GM19468 (cell line): ENCODE results near the gene USP3.
A peak's percentile ranks its signal among the peaks of the same experiment; 100 is the strongest.

Experiments used
- ATAC-seq: cut with Tn5 transposase; IDR thresholded peaks from one replicate; pipeline ENCODE4 v1.9.1; 2021; ENCODE audit warnings: mild to moderate bottlenecking, moderate library complexity, moderate number of reproducible peaks; ENCODE audit not compliant: unreplicated experiment; ENCODE audit errors: extremely low read depth

Gene USP3

DNA sequence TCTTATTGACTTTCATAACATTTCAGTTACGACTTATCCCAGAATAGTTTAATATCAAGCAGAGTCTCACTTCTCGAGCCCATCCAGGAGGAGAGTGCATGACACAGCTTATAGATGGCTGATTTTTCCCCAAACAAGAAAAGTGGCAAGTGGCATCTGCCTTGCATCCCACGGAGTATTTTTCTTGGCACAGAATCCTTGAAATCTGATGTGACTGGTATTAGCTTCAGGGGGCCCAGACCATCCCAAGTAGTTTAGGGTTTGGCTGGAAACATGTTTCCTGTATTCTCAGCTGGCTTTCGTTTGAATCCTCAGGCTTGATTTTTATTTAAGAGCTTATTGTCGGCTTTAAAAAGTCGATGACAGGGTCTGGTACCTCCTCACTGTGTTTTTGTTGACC is 72.0 kb downstream of the USP3 start:
- no peak for ATAC-seq

DNA sequence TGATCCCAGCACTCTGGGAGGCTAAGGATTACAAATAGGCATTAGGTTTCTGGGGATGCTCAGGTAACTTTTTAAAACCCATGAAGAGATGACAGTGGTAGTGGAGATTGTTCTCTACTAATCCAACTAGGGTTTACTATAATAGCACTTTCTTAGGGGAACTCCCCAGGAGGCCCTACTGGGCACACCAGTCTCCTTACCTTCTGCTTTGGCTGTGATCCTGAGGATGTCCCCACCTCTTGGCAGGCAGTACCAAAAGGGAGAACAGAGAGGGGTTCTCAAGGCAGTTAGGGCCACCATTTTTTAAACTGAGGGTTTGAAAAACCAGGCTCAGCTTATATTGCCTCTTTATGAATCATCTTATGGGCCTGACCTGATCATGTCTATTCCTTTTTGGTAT is 77.8 kb downstream of the USP3 start:
- ATAC-seq = no peak

DNA sequence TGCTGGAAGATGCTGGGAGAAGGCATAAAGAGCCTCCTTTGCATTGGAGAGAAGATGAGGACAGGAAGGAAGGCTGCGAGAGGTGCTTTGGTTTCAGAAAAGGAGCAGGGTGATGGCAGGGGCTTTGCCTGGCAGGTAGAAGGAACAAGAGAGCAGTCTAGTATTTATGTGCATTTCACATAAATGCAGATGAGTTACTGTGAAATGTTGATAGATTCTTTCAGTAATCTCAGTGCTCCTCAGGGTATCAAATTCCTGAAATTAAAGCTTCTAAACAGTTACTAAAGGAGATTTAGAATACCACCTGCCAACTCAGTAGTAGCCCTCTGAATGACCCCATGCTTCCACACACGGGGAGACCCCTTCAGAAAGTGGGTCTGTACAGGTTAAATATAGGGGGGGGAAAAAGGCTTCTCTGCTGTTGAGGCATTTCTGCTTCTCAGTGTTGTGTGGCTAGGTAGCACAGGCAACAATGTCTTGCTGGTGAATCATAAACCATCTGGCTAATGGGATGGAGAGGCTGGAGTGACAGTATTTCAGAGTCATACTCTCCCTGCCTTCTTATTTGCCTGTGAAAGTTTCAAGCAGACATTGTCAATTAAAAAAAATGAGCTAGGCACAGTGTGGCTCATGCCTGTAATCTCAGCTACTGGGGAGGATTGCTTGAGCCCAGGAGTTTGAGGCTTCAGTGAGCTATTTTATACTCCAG is 78.5 kb downstream of the USP3 start:
- no peak for ATAC-seq

DNA sequence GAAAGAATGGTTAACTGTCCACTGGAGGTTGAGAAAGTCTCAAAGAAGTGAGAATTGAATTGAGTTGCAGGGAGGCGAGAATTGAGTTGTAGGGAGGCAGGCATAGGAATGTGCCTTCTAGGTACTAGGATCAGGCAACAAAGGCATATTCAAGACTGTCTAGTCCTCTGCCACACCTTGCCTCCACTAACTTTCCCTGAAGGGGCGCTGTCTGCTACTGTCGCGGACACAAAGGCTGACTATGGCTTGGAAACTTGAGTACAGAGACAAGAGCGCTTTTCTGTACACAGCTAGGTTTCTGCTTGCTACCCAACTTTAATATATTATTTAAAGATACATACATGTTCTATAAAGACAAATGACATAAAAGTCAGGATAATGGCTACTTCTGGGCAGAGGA is 82.4 kb downstream of the USP3 start:
- ATAC-seq = no peak

DNA sequence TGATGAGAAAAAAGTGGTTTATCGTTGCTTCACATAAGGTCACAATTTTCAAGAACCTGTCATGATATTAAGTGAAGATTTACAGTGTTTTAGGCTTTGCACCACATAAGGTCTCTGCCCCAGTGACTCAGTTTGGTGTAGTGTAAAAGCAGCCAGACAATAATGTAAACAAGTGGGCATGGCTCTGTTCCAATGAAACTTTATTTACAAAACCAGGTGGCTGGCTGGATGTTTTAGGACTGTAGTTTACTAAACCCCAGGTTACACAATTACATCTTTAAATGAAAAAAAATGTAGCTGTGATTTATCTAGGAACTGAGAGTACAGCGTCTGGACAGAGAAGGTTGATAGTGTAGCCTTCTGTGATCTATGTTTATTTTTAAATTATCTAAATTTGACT is 83.1 kb downstream of the USP3 start:
- no peak for ATAC-seq

DNA sequence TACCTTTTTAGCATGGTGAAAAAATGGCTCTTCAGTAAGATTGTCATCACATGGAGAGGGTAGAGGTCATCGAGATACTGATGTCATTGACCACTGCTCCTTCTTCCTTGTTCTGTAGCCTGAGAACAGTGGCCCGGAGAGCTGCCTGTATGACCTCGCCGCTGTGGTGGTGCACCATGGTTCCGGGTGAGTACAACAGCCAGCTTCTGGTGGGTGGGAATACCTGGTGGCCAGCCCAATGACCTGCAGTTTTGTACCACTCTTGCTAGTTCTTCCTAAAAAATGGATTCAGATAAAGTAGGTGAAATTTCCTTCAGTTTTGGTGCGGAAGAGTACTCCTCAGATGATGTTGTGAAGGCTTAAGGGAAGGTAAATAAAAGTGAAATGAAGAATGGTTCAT is 84.4 kb downstream of the USP3 start:
- no peak for ATAC-seq

DNA sequence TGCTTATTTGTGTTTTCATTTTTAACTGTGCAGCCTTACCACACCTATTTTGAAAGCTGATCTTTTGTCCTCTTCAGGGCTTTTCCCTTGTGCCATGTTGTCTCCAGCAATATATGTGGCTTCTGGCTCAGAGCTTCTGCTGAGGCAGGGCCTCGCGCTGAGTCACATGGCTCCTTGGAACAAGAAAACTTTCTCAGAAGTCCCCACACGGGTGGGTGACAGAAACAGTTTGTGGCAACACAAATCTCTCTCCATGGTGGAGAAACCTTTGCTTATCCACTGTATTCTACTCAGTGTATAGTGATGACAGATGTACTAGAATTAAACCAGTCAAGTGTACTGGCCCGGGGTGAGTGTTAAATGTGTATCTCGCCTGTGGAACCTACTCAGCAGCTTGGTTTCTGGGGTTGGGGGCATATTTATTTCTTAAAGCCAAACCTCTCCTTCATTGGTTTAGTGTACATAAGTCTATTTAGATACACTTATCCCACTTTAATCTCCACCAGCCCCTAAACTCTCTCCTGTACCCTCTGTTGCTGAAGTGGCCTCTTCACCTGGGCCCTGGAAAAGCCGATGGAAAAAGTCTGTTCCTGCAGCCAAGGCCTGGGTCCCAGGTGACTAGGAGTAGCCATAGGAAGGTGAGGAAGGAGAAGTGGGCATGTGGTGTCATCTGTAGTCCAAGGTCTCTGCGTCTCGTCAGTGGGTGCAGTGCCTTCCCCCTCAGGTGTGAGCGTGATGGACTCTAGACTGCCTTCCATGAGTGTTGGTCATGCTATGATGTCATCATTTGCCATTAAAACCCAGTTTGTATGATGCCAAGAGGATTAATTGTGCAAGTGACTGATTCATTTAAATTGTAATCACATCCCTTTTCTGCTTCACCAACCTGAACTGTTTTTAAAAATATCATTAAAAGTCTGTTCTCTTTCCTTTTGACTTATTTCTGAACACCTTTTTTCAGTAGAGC is 89.6 kb downstream of the USP3 start:
- no peak for ATAC-seq

DNA sequence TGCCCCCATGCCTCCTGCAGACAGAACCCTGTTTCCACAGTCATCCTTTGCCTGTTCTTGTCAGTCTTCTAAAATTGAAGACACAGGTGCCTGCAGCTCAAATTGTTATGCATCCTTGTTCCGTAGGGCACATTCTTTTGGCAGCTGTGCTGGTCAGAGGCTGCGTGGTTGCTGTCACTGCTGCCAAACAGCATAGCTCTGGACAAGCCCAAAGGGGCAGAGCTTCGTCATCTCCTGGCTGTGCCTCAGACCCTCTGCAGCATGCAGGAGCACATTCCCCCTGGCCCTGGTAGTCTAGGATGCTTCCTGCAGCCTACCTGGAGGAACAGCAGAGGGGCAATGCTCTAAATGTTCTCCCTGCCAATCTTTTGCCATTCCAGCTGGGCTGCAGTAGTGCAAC is 90.7 kb downstream of the USP3 start:
- ATAC-seq = no peak

DNA sequence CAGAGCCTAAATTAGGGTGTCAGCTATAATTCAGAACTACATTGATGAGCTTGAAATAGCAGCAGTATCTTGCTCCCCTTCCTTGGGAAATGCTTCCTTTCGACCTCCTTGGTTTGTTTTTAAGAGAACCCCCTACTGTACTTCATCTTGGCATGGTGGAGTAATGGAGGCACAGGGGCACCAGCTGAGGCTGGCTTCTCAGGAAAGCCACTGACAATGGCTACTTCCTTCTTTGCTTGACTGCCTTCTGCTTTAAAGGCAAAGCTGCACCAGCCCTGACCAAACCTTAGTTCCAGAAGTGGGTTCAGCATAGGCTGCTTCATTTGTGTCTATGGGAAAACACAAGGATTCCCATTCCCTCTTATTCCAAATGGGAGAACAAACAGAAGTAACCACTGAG is 91.3 kb downstream of the USP3 start:
- no peak for ATAC-seq

DNA sequence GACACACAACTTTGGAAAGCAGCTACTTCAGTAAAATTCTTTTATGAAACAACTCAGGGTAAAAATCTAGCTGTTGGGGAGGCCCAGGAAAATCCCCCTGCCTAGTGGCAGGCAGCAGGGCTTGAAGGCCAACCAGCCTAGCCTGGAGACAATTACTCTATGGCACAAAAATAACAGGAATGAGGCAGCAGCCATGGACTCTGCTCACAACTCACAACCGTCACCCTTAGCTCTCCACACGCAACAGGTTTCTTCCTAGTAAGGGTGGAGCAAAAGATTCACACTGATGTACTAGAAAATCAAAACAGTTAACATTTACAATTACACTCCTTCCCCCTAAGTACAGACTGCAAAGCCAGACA is 92.3 kb downstream of the USP3 start:
- no peak for ATAC-seq

DNA sequence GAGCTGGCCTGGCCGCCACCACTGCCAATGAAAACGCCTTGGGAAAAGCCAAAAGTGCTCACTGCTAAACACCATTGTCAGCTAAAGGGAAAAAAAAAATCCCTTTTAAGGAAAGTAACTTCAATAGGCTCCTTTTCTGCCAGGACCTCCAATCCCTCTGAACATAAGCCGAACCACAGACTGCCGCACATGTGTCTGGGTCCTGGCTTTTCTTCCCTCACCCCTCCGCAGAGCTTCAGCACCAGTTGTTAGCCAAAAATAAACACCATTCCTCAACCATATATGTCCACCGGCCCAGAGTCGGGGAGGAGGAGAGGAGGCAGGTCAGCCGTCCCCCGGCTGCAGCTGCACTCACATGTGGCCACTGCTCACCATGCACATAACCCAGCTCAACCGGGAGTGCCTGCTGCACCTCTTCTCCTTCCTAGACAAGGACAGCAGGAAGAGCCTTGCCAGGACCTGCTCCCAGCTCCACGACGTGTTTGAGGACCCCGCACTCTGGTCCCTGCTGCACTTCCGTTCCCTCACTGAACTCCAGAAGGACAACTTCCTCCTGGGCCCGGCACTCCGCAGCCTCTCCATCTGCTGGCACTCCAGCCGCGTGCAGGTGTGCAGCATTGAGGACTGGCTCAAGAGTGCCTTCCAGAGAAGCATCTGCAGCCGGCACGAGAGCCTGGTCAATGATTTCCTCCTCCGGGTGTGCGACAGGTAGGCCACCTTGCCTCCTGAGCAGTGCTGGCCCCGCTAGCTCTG is 92.8 kb downstream of the USP3 start, which contains the start of gene FBXL22:
FBXL22 (plus strand) TSS at position 350 of the 753 bp plus-strand sequence; CDS start at position 356, 6 bp downstream.
- no peak for ATAC-seq

DNA sequence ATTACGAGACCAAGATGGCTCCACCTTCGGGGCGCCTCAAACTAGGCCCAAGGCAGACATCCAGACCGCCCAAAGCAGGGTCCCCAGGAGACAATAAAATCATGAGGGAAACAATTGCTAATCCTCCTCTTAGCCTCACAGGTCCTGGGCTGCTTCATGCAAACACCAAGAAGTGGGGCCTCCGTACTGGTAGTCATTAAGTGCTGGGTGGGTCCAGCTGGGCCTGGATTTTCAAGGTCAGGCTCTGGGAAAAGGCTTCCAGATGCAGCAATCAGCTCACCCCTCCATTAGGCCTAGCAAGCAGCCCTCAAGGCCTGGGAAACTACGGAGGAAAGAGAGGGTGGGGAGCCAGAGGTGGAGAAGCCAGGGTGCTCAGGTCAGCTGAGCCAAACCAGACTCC is 93.4 kb downstream of the USP3 start:
- ATAC-seq = no peak

DNA sequence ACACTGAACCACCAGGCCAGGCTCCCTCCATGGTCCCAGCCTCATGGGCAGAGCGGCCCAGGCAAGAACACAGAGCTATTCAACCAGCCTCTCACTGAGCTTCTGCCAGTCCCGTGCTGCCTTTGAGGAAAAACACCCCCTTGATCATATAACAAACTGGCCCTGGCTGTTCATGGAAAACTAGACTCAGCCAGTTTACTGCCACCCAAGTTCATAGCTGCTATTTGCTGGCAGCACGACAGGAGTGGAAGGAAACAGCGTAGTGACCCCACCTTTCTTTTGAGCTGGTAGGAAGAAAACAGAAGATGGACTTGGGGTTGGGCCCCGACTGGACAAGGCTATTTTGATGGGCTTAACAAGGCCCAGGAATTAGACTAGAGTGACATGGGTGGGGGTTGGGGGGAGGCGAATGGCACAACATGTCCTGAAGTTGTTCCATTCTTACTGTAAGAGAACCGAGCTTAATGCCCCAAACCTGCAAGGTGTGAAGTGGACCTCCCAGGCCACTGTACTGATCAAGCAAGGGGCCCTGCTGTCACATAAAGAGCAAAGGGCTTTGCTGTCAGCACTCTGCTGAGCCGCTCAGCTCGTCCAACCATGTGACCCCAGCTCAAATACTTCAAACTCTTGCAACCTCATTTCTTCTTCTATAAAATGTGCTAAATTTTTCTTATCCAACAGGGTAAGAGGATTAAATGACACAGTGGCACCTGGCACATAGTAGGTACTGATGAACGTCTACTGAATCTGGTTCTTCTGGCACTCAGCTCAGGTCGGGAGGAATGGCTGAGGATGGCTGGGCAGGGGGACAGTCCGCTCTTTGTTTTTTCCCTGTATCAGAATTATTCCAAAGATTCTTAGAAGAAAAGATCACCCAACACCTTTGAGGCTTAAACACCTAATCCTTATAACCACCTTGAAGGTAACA is 94.3 kb downstream of the USP3 start:
- ATAC-seq = no peak

DNA sequence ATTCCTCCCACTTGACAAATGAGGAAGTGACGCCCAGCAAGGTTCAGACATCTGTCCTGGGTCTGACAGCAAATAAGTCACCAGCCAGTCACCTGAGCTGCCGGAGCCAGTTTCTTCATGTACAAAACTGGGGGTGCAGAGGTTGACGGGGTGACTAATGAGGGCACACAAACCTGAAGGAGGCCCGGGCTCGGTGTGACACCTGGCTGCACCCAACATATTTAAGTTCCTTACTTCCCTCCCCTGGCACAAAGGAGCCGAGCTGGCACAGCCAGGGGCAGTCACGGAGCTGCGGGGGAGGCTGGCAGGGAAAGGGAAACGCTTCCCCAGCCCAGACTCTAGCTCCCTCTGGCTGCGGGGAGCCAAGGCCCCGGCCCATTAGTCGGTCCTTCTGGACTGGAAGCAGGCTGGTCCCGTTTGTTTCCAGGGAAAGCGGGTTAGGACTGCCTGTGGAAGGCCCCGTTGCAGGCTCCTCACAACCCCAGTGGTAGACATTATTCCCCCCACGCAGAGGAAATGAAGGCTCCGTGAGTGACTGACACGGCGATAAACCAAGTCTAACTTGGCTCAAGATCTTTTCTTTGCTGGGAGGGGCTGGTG is 95.1 kb downstream of the USP3 start:
- ATAC-seq = no peak

DNA sequence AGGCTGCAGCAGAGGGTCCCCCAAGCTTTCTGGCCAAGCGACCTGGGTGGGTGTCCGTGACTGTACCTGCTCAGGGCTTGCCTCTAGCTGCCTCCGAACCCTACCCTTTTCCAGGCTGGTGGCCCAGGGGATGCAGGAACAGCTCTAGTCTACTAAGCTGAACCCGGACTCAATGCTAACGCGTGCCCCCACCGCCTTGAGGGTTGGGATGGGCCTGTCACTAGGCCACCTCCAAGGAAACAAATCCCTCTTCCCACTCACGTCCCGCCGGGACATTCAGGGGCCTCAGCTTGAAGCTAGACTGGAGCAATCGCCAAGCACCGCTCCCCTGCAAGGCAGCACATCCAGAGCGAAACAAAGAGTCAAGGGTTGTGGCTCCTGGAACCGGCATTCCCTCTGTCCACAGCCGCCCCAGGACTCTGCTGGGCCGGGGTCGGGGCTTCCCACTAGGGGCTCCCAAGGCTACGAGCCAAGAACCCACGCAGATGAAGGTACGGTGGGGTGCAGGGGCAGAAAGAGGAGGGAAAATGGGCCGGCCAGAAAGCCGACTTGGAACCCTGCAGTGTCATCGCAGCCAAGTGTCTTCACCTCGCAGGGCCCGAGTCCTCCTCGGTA is 95.7 kb downstream of the USP3 start:
- no peak for ATAC-seq

DNA sequence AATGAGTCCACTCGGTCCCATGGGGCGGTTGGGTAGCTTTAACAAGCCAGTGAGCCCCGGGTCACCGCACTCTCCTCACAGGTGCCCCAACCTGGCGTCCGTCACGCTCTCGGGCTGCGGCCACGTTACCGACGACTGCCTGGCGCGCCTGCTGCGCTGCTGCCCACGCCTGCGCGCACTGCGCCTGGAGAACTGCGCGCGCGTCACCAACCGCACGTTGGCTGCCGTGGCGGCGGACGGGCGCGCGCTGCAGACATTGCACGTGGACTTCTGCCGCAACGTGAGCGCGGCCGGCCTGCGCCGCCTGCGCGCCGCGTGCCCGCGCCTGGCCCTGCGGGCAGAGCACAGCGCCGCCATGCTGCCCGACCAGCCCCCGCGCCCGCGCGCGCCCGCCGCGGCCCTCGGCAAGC is 96.2 kb downstream of the USP3 start:
- peak; percentile 79 for ATAC-seq

DNA sequence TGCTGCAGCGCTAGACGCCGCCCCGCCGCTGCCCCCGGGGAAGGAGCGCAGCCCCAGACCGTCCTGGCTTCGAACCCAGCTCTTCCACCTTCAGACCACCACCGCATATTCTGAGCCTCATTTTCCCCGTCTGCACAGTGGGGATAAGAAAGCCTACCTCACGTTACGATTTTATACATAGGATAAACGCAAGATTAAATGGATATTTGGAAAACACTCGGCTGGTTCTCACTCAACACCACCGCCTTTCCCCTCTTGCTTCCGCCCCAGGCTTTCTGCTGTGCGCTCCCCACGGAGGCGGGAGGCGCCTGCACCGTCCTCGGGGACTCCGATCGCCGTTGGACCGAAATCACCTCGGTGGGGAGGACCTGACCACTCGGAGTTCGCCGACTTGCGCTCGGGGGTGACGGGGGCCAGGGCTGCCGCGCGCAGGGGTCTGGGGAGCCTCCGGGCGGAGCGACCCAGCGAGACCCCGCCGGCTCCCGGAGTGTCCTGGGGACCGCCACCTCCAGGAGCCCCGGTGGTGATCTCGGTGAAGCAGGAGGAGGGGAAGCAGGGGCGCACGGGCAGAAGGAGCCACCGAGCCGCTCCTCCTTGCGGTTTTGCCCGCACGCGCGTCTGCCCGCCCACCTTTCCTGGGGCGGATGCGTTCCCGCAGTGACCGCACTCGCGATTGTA is 96.8 kb downstream of the USP3 start:
- no peak for ATAC-seq

DNA sequence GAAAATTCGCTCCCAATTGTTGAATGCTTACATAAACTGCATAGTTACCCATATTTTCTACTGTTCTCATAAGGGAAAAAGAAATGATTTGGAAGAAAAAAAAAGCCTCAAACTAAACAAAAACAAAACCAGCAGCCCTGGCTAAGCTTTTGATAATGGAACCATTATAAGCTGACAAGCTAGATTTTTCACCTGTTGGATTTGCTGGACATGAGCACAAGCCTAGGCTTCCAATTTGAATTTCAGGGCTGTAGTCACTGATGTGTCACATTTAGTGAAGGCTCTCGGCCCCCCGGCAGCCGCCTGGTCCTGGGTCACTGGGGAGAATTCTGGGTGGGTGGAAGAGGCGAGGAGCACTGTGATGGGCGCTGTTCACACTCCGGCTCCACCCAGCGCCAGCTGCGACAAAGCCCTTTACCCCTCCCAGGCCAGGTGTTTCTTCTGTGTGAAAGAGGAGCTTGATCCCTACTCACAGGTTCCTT is 97.4 kb downstream of the USP3 start:
- no peak for ATAC-seq
